Kidney (tissue), 14 donors: ENCODE results near the gene CD34. TPM values are rescaled to one million over a fixed set of nuclear protein-coding genes. Genes with fewer than 3 reads are reported as not detected.

ENCODE experiments used
- DNase-seq, 5 donors: peaks; one replicate each; pipeline ENCODE4 v3.0.0-alpha.2; 2013 to 2020
- FAIRE-seq: peaks from 2 replicates; lab custom pipeline; 2012; peaks lifted over from hg19 to GRCh38; lab: Jason Lieb, UNC
- H3K27ac ChIP-seq, 2 donors: one replicate each; pipeline ENCODE4 v1.7.0; 2013; ENCODE audit warnings: low read depth in 2 of 2, low read length in 2 of 2, inconsistent platforms in 1 of 2
- H3K27me3 ChIP-seq: one replicate; pipeline ENCODE4 v1.7.1; 2013; ENCODE audit warnings: low read length, inconsistent platforms; ENCODE audit not compliant: control insufficient read depth, insufficient read depth
- H3K36me3 ChIP-seq, 3 donors: one replicate each; pipeline versions ENCODE4 v1.7.0 to v1.7.1; 2013; ENCODE audit warnings: low read length in 3 of 3, control low read depth in 1 of 3, inconsistent platforms in 1 of 3; ENCODE audit not compliant: insufficient read depth in 3 of 3, control insufficient read depth in 2 of 3
- H3K4me1 ChIP-seq, 3 donors: one replicate each; pipeline versions ENCODE4 v1.7.0 to v1.7.1; 2013; ENCODE audit warnings: low read length in 3 of 3, inconsistent platforms in 1 of 3, low read depth in 1 of 3; ENCODE audit not compliant: control insufficient read depth in 2 of 3, insufficient read depth in 2 of 3
- H3K4me3 ChIP-seq, 3 donors: one replicate each; pipeline versions ENCODE4 v1.7.0 to v1.8.1; 2013; ENCODE audit warnings: low read length in 3 of 3, control low read depth in 1 of 3, inconsistent platforms in 1 of 3
- H3K9ac ChIP-seq, 3 donors: one replicate each; pipeline versions ENCODE4 v1.7.0 to v1.7.1; 2013; ENCODE audit warnings: low read length in 3 of 3, control low read depth in 1 of 3, inconsistent platforms in 1 of 3
- H3K9me3 ChIP-seq, 3 donors: one replicate each; pipeline versions ENCODE4 v1.7.0 to v1.7.1; 2013; ENCODE audit warnings: low read length in 3 of 3, control low read depth in 1 of 3, inconsistent platforms in 1 of 3; ENCODE audit not compliant: control insufficient read depth in 2 of 3, insufficient read depth in 1 of 3
- CTCF ChIP-seq: IDR thresholded peaks from 3 replicates; pipeline ENCODE4 v1.5.1; 2012; ENCODE audit warnings: mild to moderate bottlenecking, moderate library complexity, borderline replicate concordance; ENCODE audit not compliant: insufficient read depth; ENCODE audit errors: extremely low read depth
- intact Hi-C: fragments of 100-400 bp; cut with DNase I; formaldehyde crosslinking; loops from one replicate; pipeline ENCODE4 v1.11.1; 2022
- polyA plus RNA-seq: library from polyadenylated mRNA; stranded (reverse); fragments of 350-450 nt; fragmentation: Illumina TruSeq; extraction: RNeasy Lipid Tissue Mini Kit (QIAGEN cat#74804); gene quantifications from one replicate; pipeline ENCODE4 v1.2.3, GENCODE V29; 2014; ENCODE audit warnings: low read depth, low replicate concordance; ENCODE audit not compliant: insufficient read depth
- total RNA-seq: library from RNA; stranded (reverse); fragmentation: NEBNext Ultra II Directional; extraction: Animal tissue kit (Norgen Biotek cat#: 25700); gene quantifications from one replicate; pipeline ENCODE4 v1.2.1, GENCODE V29; 2021
- donor health status: control.
- donor health status: control.
- donor health status: control.
- donor health status: control.
- donor health status: control.
- donor health status: DM: yes; HTN: yes; CAD: no.
- donor health status: Normal renal cell carcinoma (clear cell type).

CD34 gene
- total and polyA plus RNA-seq, 2 donors from 2014 or later, result 50.9 to 69.4 TPM

- DNase-seq (no peak), FAIRE-seq (no peak)
- no peak overlapping the region for H3K4me3 ChIP-seq
- no peaks in the 10 kb centered on the region for H3K36me3 ChIP-seq
- no peak overlapping the region for H3K9ac ChIP-seq
- intact Hi-C loops, result no loop called here
- no peak for TF ChIP-seq CTCF
- no peak overlapping the region for H3K27ac ChIP-seq
- H3K27me3 ChIP-seq, result no peaks in the 10 kb centered on the region
- H3K9me3 ChIP-seq, result no peaks in the 10 kb centered on the region
- peaks cover 0 to 21% (median 18%) of the 10 kb centered on the region in 3 donors for H3K4me1 ChIP-seq
Measured at GRCh38 chr1:207892764-207893163, 18.2 kb downstream of the CD34 start.

GRCh38 chr1:207891148-207891547 is 19.8 kb downstream of the CD34 start:
- H3K9me3 ChIP-seq, result no peaks in the 10 kb centered on the region
- no peak overlapping the region for H3K4me3 ChIP-seq
- DNase-seq, result no peak
- no peak for TF ChIP-seq CTCF
- peaks cover 0 to 21% (median 19%) of the 10 kb centered on the region in 3 donors for H3K4me1 ChIP-seq
- no peaks in the 10 kb centered on the region for H3K36me3 ChIP-seq
- intact Hi-C loops, result no loop called here
- peak overlapping the region in 1 of 3 donors; percentile 1 for H3K9ac ChIP-seq
- FAIRE-seq, result no peak
- H3K27ac ChIP-seq, result peak overlapping the region in 1 of 2 donors; percentile 78
- H3K27me3 ChIP-seq, result no peaks in the 10 kb centered on the region

- TF ChIP-seq CTCF, result no peak
- intact Hi-C loops, result no loop called here
- FAIRE-seq (no peak), DNase-seq (peak in 4 of 5 donors; percentile 59 to 85 (median 74))
- H3K36me3 ChIP-seq, result no peaks in the 10 kb centered on the region
- H3K9ac ChIP-seq, result peak overlapping the region in 1 of 3 donors; percentile 1
- peak overlapping the region; percentile 49 to 78 for H3K27ac ChIP-seq
- no peaks in the 10 kb centered on the region for H3K9me3 ChIP-seq
- peaks cover 0 to 24% (median 23%) of the 10 kb centered on the region in 3 donors for H3K4me1 ChIP-seq
- H3K4me3 ChIP-seq, result no peak overlapping the region
- H3K27me3 ChIP-seq, result no peaks in the 10 kb centered on the region
Measured at GRCh38 chr1:207890136-207890738, 20.7 kb downstream of the CD34 start.

GRCh38 chr1:207888652-207889051 is 22.3 kb downstream of the CD34 start:
- Histone ChIP-seq H3K4me3 (no peak overlapping the region), H3K36me3 (no peaks in the 10 kb centered on the region), H3K9ac (no peak overlapping the region), H3K27me3 (no peaks in the 10 kb centered on the region), H3K9me3 (no peaks in the 10 kb centered on the region), H3K4me1 (peaks cover 0 to 29% (median 25%) of the 10 kb centered on the region in 3 donors), H3K27ac (peak overlapping the region; percentile 0 to 81)
- intact Hi-C loops, result loop anchor here (5.0 kb wide), 1 partner anchor 74 kb away; no protein-coding TSS in a partner anchor
- no peak for TF ChIP-seq CTCF
- FAIRE-seq, result no peak
- no peak for DNase-seq
